Neural progenitor cell (in vitro differentiated cells): ENCODE results near the gene FGFR2. TPM values are rescaled to one million over a fixed set of nuclear protein-coding genes. Genes with fewer than 3 reads are reported as not detected.
"Not testable (repeated sequence)": the region's sequence is repeated elsewhere in the genome, so short reads cannot be mapped to it uniquely, and the experiment has no call there.

Experiments used
- DNase-seq: peaks from one replicate; pipeline ENCODE4 v3.0.0-alpha.2; 2016; ENCODE audit warnings: low spot score
- H2AFZ ChIP-seq: fragments of 200-600 bp; sonication (generic); replicated peaks from 2 replicates; pipeline ENCODE4 v1.6.1; 2016; ENCODE audit warnings: antibody characterized with exemption
- H3F3A ChIP-seq: fragments of 200-600 bp; sonication (generic); 2 replicates; pipeline ENCODE4 v1.6.1; 2016; ENCODE audit warnings: antibody characterized with exemption, low read depth
- H3K27ac ChIP-seq: fragments of 200-600 bp; sonication (generic); 2 replicates; pipeline ENCODE4 v1.5.1; 2016; ENCODE audit warnings: mild to moderate bottlenecking
- H3K27me3 ChIP-seq: fragments of 200-600 bp; sonication (generic); 2 replicates; pipeline ENCODE4 v1.6.1; 2016; ENCODE audit warnings: mild to moderate bottlenecking, moderate library complexity
- H3K36me3 ChIP-seq: fragments of 200-600 bp; sonication (generic); 2 replicates; pipeline ENCODE4 v1.5.1; 2016
- H3K4me1 ChIP-seq: fragments of 200-600 bp; sonication (generic); 2 replicates; pipeline ENCODE4 v1.6.1; 2016; ENCODE audit warnings: mixed run types
- H3K4me2 ChIP-seq: fragments of 200-600 bp; sonication (generic); 2 replicates; pipeline ENCODE4 v1.6.1; 2016
- H3K4me3 ChIP-seq: fragments of 200-600 bp; sonication (generic); 2 replicates; pipeline ENCODE4 v1.5.1; 2016
- H3K79me2 ChIP-seq: fragments of 200-600 bp; sonication (generic); 2 replicates; pipeline ENCODE4 v1.6.1; 2016; ENCODE audit warnings: low read depth
- H3K9ac ChIP-seq: fragments of 200-600 bp; sonication (generic); 2 replicates; pipeline ENCODE4 v1.6.1; 2016
- H3K9me3 ChIP-seq: fragments of 200-600 bp; sonication (generic); 2 replicates; pipeline ENCODE4 v1.5.1; 2016; ENCODE audit warnings: low read depth
- H4K20me1 ChIP-seq: fragments of 200-600 bp; sonication (generic); 2 replicates; pipeline ENCODE4 v1.6.1; 2016; ENCODE audit warnings: low read depth
- H3K27ac Mint-ChIP-seq: 3 replicates; pipeline ENCODE4 v1.8.0; 2021; ENCODE audit warnings: mixed read lengths
- H3K27me3 Mint-ChIP-seq: 2 replicates; pipeline ENCODE4 v1.8.0; 2022; ENCODE audit warnings: low read depth, mild to moderate bottlenecking, inconsistent platforms, moderate library complexity, mixed read lengths; ENCODE audit not compliant: insufficient read depth
- H3K36me3 Mint-ChIP-seq: 3 replicates; pipeline ENCODE4 v1.8.0; 2021; ENCODE audit warnings: mixed read lengths
- H3K4me1 Mint-ChIP-seq: 3 replicates; pipeline ENCODE4 v1.8.0; 2021; ENCODE audit warnings: mixed read lengths
- H3K4me3 Mint-ChIP-seq: 3 replicates; pipeline ENCODE4 v1.8.0; 2021; ENCODE audit warnings: mild to moderate bottlenecking, moderate library complexity, mixed read lengths
- H3K9me3 Mint-ChIP-seq: 3 replicates; pipeline ENCODE4 v1.8.0; 2020; ENCODE audit warnings: mixed read lengths
- EZH2 ChIP-seq: fragments of 200-600 bp; sonication (generic); IDR thresholded peaks from 2 replicates; pipeline ENCODE4 v1.6.1; 2017; ENCODE audit warnings: antibody characterized with exemption, mild to moderate bottlenecking, moderate library complexity
- EZH2phosphoT487 ChIP-seq: fragments of 200-600 bp; sonication (generic); IDR thresholded peaks from 2 replicates; pipeline ENCODE4 v1.6.1; 2017; ENCODE audit warnings: antibody characterized with exemption
- total RNA-seq: library from RNA; depleted of rRNA; stranded (reverse); fragments of >200 nt; gene quantifications from 2 replicates; pipeline ENCODE4 v1.2.3, GENCODE V29; 2015; ENCODE audit warnings: low replicate concordance
- TF ChIP-seq, protein P1 (sequence below): fragments of 200-600 bp; sonication (generic); IDR thresholded peaks from 2 replicates; pipeline ENCODE4 v1.5.1; 2017; ENCODE audit warnings: antibody characterized with exemption, mild to moderate bottlenecking

FGFR2 gene
- total RNA-seq, 1 donor from 2014 or later: 99.1 TPM

GRCh38 chr10:121558238-121558637 lies 40.0 kb downstream of the FGFR2 start:
- Histone ChIP-seq H3K27me3 (no peaks in the 10 kb centered on the region), H3F3A (peaks cover 30% of the 10 kb centered on the region), H3K4me3 (no peak overlapping the region), H3K9me3 (no peaks in the 10 kb centered on the region), H3K27ac (no peak overlapping the region), H4K20me1 (peaks cover 75% of the 10 kb centered on the region), H3K36me3 (no peaks in the 10 kb centered on the region), H2AFZ (no peak overlapping the region), H3K79me2 (peaks cover 99% of the 10 kb centered on the region), H3K4me1 (peaks cover 19% of the 10 kb centered on the region), H3K4me2 (no peak overlapping the region), H3K9ac (no peak overlapping the region)
- TF ChIP-seq EZH2phosphoT487: no peak
- TF ChIP-seq, protein P1, sequence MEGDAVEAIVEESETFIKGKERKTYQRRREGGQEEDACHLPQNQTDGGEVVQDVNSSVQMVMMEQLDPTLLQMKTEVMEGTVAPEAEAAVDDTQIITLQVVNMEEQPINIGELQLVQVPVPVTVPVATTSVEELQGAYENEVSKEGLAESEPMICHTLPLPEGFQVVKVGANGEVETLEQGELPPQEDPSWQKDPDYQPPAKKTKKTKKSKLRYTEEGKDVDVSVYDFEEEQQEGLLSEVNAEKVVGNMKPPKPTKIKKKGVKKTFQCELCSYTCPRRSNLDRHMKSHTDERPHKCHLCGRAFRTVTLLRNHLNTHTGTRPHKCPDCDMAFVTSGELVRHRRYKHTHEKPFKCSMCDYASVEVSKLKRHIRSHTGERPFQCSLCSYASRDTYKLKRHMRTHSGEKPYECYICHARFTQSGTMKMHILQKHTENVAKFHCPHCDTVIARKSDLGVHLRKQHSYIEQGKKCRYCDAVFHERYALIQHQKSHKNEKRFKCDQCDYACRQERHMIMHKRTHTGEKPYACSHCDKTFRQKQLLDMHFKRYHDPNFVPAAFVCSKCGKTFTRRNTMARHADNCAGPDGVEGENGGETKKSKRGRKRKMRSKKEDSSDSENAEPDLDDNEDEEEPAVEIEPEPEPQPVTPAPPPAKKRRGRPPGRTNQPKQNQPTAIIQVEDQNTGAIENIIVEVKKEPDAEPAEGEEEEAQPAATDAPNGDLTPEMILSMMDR: no peak
- no peak for TF ChIP-seq EZH2
- Mint-ChIP-seq H3K27me3 (peaks cover 2% of the 10 kb centered on the region), H3K4me1 (peaks cover 24% of the 10 kb centered on the region), H3K4me3 (no peak overlapping the region), H3K9me3 (no peaks in the 10 kb centered on the region), H3K27ac (no peak overlapping the region), H3K36me3 (peaks cover 24% of the 10 kb centered on the region)
- no peak for DNase-seq

GRCh38 chr10:121556918-121557573 lies 41.2 kb downstream of the FGFR2 start:
- no peaks in the 10 kb centered on the region for H3K36me3 ChIP-seq
- TF ChIP-seq EZH2 (no peak), EZH2phosphoT487 (no peak)
- TF ChIP-seq, protein P1: no peak
- Mint-ChIP-seq H3K27me3 (peaks cover 2% of the 10 kb centered on the region), H3K27ac (no peak overlapping the region), H3K36me3 (peaks cover 28% of the 10 kb centered on the region), H3K9me3 (no peaks in the 10 kb centered on the region), H3K4me1 (peaks cover 30% of the 10 kb centered on the region), H3K4me3 (no peak overlapping the region)
- peaks cover 99% of the 10 kb centered on the region for H3K79me2 ChIP-seq
- peaks cover 27% of the 10 kb centered on the region for H3K4me1 ChIP-seq
- no peak overlapping the region for H3K4me2 ChIP-seq
- H2AFZ ChIP-seq: no peak overlapping the region
- no peak overlapping the region for H3K4me3 ChIP-seq
- no peak overlapping the region for H3K9ac ChIP-seq
- no peaks in the 10 kb centered on the region for H3K27me3 ChIP-seq
- no peak overlapping the region for H3K27ac ChIP-seq
- H4K20me1 ChIP-seq: peaks cover 87% of the 10 kb centered on the region
- no peak for DNase-seq
- H3K9me3 ChIP-seq: no peaks in the 10 kb centered on the region
- H3F3A ChIP-seq: peaks cover 34% of the 10 kb centered on the region

GRCh38 chr10:121556455-121556854 lies 41.8 kb downstream of the FGFR2 start:
- H3K9me3 ChIP-seq: no peaks in the 10 kb centered on the region
- Mint-ChIP-seq H3K4me1 (peaks cover 30% of the 10 kb centered on the region), H3K36me3 (peaks cover 28% of the 10 kb centered on the region), H3K9me3 (peaks cover 2% of the 10 kb centered on the region), H3K27me3 (peaks cover 2% of the 10 kb centered on the region), H3K4me3 (no peak overlapping the region), H3K27ac (no peak overlapping the region)
- H3K36me3 ChIP-seq: no peaks in the 10 kb centered on the region
- no peak overlapping the region for H2AFZ ChIP-seq
- peaks cover 99% of the 10 kb centered on the region for H3K79me2 ChIP-seq
- H4K20me1 ChIP-seq: peaks cover 89% of the 10 kb centered on the region
- H3K4me1 ChIP-seq: peaks cover 27% of the 10 kb centered on the region
- no peak overlapping the region for H3K4me2 ChIP-seq
- H3K27ac ChIP-seq: no peak overlapping the region
- no peak for DNase-seq
- TF ChIP-seq EZH2phosphoT487 (no peak), EZH2 (no peak)
- TF ChIP-seq, protein P1: no peak
- H3K27me3 ChIP-seq: no peaks in the 10 kb centered on the region
- peaks cover 34% of the 10 kb centered on the region for H3F3A ChIP-seq
- no peak overlapping the region for H3K9ac ChIP-seq
- H3K4me3 ChIP-seq: no peak overlapping the region

DNA sequence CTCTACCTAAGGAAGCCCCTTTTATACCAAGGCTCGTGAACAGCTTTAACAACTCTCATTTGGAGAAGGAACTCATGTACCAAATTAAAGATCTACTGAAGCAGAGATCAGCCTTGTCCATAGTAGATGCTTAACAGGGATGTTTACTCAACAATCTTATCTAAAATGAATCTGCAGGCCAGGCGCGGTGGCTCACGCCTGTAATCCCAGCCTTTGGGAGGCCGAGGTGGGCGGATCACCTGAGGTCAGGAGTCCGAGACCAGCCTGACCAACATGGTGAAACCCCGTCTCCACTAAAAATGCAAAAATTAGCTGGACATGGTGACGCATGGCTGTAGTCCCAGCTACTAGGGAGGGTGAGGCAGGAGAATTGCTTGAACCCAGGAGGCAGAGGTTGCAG lies 43.3 kb downstream of the FGFR2 start:
- not testable (repeated sequence) for H3K36me3 ChIP-seq, H3K9me3 ChIP-seq, H3K4me3 Mint-ChIP-seq, H3K27me3 Mint-ChIP-seq, H3K27ac Mint-ChIP-seq, DNase-seq, H3K4me3 ChIP-seq, H3K27me3 ChIP-seq, H3K9ac ChIP-seq, H3K27ac ChIP-seq, H3K9me3 Mint-ChIP-seq, H2AFZ ChIP-seq, H3K4me2 ChIP-seq
- H3F3A ChIP-seq: peaks cover 32% of the 10 kb centered on the region
- H3K36me3 Mint-ChIP-seq: peaks cover 35% of the 10 kb centered on the region
- H3K4me1 ChIP-seq: peaks cover 26% of the 10 kb centered on the region
- H3K4me1 Mint-ChIP-seq: peaks cover 30% of the 10 kb centered on the region
- H4K20me1 ChIP-seq: peaks cover 78% of the 10 kb centered on the region
- H3K79me2 ChIP-seq: peaks cover 99% of the 10 kb centered on the region
